Natural killer cell treated with Interleukin-12 subunit alpha and Interleukin-12 subunit beta and Interleukin-15 and Interleukin-18, amount 100 ng/mL, for 72 hours (primary cell): ENCODE results near the gene CCDC185. TPM values are rescaled to one million over a fixed set of nuclear protein-coding genes. Genes with fewer than 3 reads are reported as not detected.
A peak's percentile ranks its signal among the peaks of the same experiment; 100 is the strongest.

Experiments
- ATAC-seq, 2 donors: fragments of 150-1000 bp; cut with Tn5 transposase in 1 of 2; sonication (Bioruptor Pico), chemical (Tn5 transposase) in 1 of 2; 2 replicates each; pipeline ENCODE4 v1.10.0; 2021
- DNase-seq: peaks from one replicate; pipeline ENCODE4 v3.0.0; 2022; ENCODE audit warnings: low spot score
- H3K27ac Mint-ChIP-seq, 2 donors: 1 replicate in 1 of 2; 2 replicates in 1 of 2; pipeline ENCODE4 v1.8.0; 2022; ENCODE audit warnings: mixed read lengths in 2 of 2, mild to moderate bottlenecking in 1 of 2, moderate library complexity in 1 of 2
- H3K27me3 Mint-ChIP-seq, 2 donors: 1 replicate in 1 of 2; 2 replicates in 1 of 2; pipeline ENCODE4 v1.8.0; 2022; ENCODE audit warnings: mixed read lengths in 2 of 2
- H3K36me3 Mint-ChIP-seq: one replicate; pipeline ENCODE4 v1.8.0; 2022; ENCODE audit warnings: mixed read lengths
- H3K4me1 Mint-ChIP-seq, 2 donors: 1 replicate in 1 of 2; 2 replicates in 1 of 2; pipeline ENCODE4 v1.8.0; 2022; ENCODE audit warnings: low read depth in 2 of 2, mixed read lengths in 2 of 2, mild to moderate bottlenecking in 1 of 2
- H3K4me3 Mint-ChIP-seq: one replicate; pipeline ENCODE4 v1.8.0; 2022; ENCODE audit warnings: mixed read lengths
- H3K9me3 Mint-ChIP-seq: 2 replicates; pipeline ENCODE4 v1.8.0; 2022; ENCODE audit warnings: mixed read lengths
- total RNA-seq, 2 donors: library from RNA; stranded (reverse); gene quantifications; one replicate each; pipeline ENCODE4 v1.2.3, GENCODE V29; 2022

Gene CCDC185
- total RNA-seq, 2 donors from 2014 or later, result not detected

- DNase-seq (no peak), ATAC-seq (no peak)
- Mint-ChIP-seq H3K4me3 (no peak overlapping the region), H3K9me3 (no peaks in the 10 kb centered on the region), H3K27ac (no peak overlapping the region), H3K27me3 (peaks cover 13 to 40% of the 10 kb centered on the region in 2 donors), H3K4me1 (no peaks in the 10 kb centered on the region), H3K36me3 (no peaks in the 10 kb centered on the region)
These were observed 36.1 kb downstream of the CCDC185 start for GRCh38 chr1:223429313-223429731.

- no peak overlapping the region for H3K27ac Mint-ChIP-seq
- DNase-seq (no peak), ATAC-seq (no peak)
- H3K4me1 Mint-ChIP-seq, result no peaks in the 10 kb centered on the region
- H3K4me3 Mint-ChIP-seq, result no peak overlapping the region
- no peaks in the 10 kb centered on the region for H3K36me3 Mint-ChIP-seq
- H3K9me3 Mint-ChIP-seq, result no peaks in the 10 kb centered on the region
- H3K27me3 Mint-ChIP-seq, result peaks cover 15 to 42% of the 10 kb centered on the region in 2 donors
These were observed 36.6 kb downstream of the CCDC185 start for GRCh38 chr1:223429821-223430220.

GRCh38 chr1:223430236-223430635 lies 37.0 kb downstream of the CCDC185 start:
- no peaks in the 10 kb centered on the region for H3K4me1 Mint-ChIP-seq
- peaks cover 16 to 40% of the 10 kb centered on the region in 2 donors for H3K27me3 Mint-ChIP-seq
- H3K9me3 Mint-ChIP-seq, result no peaks in the 10 kb centered on the region
- no peaks in the 10 kb centered on the region for H3K36me3 Mint-ChIP-seq
- ATAC-seq (no peak), DNase-seq (no peak)
- H3K27ac Mint-ChIP-seq, result no peak overlapping the region
- no peak overlapping the region for H3K4me3 Mint-ChIP-seq

GRCh38 chr1:223437151-223437550 lies 43.9 kb downstream of the CCDC185 start:
- no peak for DNase-seq
- H3K9me3 Mint-ChIP-seq, result no peaks in the 10 kb centered on the region
- ATAC-seq, result no peak
- peaks cover 5 to 22% of the 10 kb centered on the region in 2 donors for H3K27me3 Mint-ChIP-seq
- no peaks in the 10 kb centered on the region for H3K4me1 Mint-ChIP-seq
- H3K27ac Mint-ChIP-seq, result no peak overlapping the region
- no peak overlapping the region for H3K4me3 Mint-ChIP-seq
- H3K36me3 Mint-ChIP-seq, result no peaks in the 10 kb centered on the region

GRCh38 chr1:223443397-223443796 lies 50.2 kb downstream of the CCDC185 start:
- H3K9me3 Mint-ChIP-seq, result peaks cover 5% of the 10 kb centered on the region
- H3K27ac Mint-ChIP-seq, result no peak overlapping the region

GRCh38 chr1:223444411-223444810 lies 51.2 kb downstream of the CCDC185 start:
- ATAC-seq, result no peak
- Mint-ChIP-seq H3K27me3 (peaks cover 6 to 10% of the 10 kb centered on the region in 2 donors), H3K4me3 (no peak overlapping the region)

More at GRCh38 chr1:223443397-223443796, 50.2 kb downstream of the CCDC185 start:
- no peak overlapping the region for H3K4me3 Mint-ChIP-seq
- no peaks in the 10 kb centered on the region for H3K36me3 Mint-ChIP-seq
- H3K27me3 Mint-ChIP-seq, result peaks cover 6 to 10% of the 10 kb centered on the region in 2 donors
- DNase-seq (no peak), ATAC-seq (peak in 1 of 2 donors; percentile 9)
- H3K4me1 Mint-ChIP-seq, result no peaks in the 10 kb centered on the region

More at GRCh38 chr1:223444411-223444810, 51.2 kb downstream of the CCDC185 start:
- DNase-seq, result no peak
- H3K27ac Mint-ChIP-seq, result no peak overlapping the region
- H3K36me3 Mint-ChIP-seq, result no peaks in the 10 kb centered on the region
- H3K9me3 Mint-ChIP-seq, result peaks cover 5% of the 10 kb centered on the region
- no peaks in the 10 kb centered on the region for H3K4me1 Mint-ChIP-seq

Other genes with a start within 250 kb of the CCDC185 start
- not detected for gene SUSD4, start 29.2 kb upstream of the CCDC185 start, total RNA-seq